ENCODE data around the gene BMP6. TPM values are rescaled to one million over a fixed set of nuclear protein-coding genes. Genes with fewer than 3 reads are reported as not detected.

The BMP6 gene
- total RNA-seq, 1 experiment from 2014 or later = 0.28 TPM

DNA sequence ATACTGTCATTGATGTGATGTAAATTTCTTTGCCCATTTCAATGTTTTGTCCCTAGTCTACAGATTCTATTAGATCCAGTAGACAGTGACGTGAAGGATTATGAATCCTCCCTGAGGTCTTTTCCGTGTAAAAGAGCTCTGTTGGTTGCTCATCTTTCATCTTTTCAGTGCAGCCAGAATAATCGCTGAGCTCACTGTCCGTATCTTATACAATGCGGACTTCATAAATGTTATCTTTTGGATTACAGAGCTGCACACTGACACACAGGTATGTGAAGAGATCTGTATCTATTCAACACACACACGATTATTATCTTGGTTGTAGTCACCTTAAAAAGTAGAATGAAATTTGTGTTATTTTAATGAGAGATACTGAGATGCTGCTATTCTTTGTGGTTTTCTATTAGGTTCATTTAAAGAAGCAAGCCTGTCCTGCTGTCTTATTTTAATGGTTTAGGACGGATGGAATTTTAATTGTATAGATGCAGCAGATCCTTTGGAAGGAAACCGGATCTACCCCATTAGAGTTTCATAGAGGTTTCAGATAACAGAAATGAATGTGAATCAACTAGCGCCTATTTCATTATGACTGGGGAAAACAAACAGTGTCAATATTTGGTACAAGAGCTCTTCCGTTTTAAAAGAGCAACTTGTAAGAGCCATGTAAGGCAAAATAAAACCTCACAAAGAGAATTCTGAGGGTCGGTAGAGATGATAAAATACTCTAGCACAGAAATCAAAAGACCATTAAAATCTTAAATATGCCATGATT lies 79.4 kb downstream of the BMP6 start:
- DNase-seq = no peak
- Mint-ChIP-seq H3K36me3 (ENCODE audit: insufficient read depth in 1 of 3, low read depth in 3 of 3) (no peaks in the 10 kb centered on the region; a peak in 1 of 7 replicates), H3K9me3 (no peaks in the 10 kb centered on the region), H3K27me3 (ENCODE audit: low read depth) (no peaks in the 10 kb centered on the region), H3K4me1 (peaks cover 0 to 16% of the 10 kb centered on the region in 2 experiments; a peak in 2 of 4 replicates), H3K27ac (no peak overlapping the region), H3K4me3 (no peak overlapping the region)
- Histone ChIP-seq H3K79me2 (ENCODE audit: insufficient read depth, low read length) (no peaks in the 10 kb centered on the region), H3K9me3 (ENCODE audit: control insufficient read depth, low read depth, low read length) (no peaks in the 10 kb centered on the region), H2BK20ac (ENCODE audit: low read depth, low read length, poor library complexity, severe bottlenecking) (no peak overlapping the region), H3K4ac (ENCODE audit: low read depth, low read length) (no peak overlapping the region), H3K27ac (ENCODE audit: insufficient read length, low read depth, low read length) (no peak overlapping the region), H4K20me1 (ENCODE audit: control insufficient read depth, insufficient read depth, insufficient read length) (no peaks in the 10 kb centered on the region), H3K79me1 (ENCODE audit: insufficient read depth, low read depth, low read length, poor library complexity, severe bottlenecking) (no peaks in the 10 kb centered on the region), H3K4me1 (ENCODE audit: insufficient read depth, low read length) (no peaks in the 10 kb centered on the region; the same call in 1 of the 2 replicates), H3K23ac (ENCODE audit: insufficient read length, low read depth, low read length) (no peak overlapping the region), H3K23me2 (ENCODE audit: insufficient read length, low read depth, low read length, poor library complexity, severe bottlenecking) (no peaks in the 10 kb centered on the region), H2BK120ac (ENCODE audit: low read depth, low read length, poor library complexity, severe bottlenecking) (no peak overlapping the region), H3K27me3 (ENCODE audit: insufficient read depth, low read length) (no peaks in the 10 kb centered on the region), H3K18ac (ENCODE audit: insufficient read length, low read depth, low read length) (no peak overlapping the region), H4K91ac (ENCODE audit: insufficient read length, low read depth, low read length) (no peak overlapping the region), H4K5ac (ENCODE audit: insufficient read length, low read depth, low read length) (no peak overlapping the region), H4K8ac (replicated peaks; ENCODE audit: insufficient read length, low read depth, low read length) (no peak overlapping the region), H2AK5ac (ENCODE audit: insufficient read length, low read length) (no peak overlapping the region), H3K9ac (ENCODE audit: extremely low read depth, insufficient read length, low read length) (no peak overlapping the region), H3T11ph (ENCODE audit: low read length) (no peak overlapping the region), H3K14ac (ENCODE audit: insufficient read depth, low read length) (no peak overlapping the region), H2BK15ac (ENCODE audit: low read depth, low read length) (no peak overlapping the region), H2BK5ac (ENCODE audit: insufficient read length, low read length) (no peak overlapping the region), H3K4me2 (ENCODE audit: insufficient read depth, insufficient read length, low read length) (no peak overlapping the region), H2AFZ (ENCODE audit: low read length) (no peak overlapping the region), H3K56ac (ENCODE audit: insufficient read length, low read depth, low read length) (no peak overlapping the region), H2BK12ac (ENCODE audit: insufficient read length, low read depth, low read length) (no peak overlapping the region)
- TF ChIP-seq, protein P1, sequence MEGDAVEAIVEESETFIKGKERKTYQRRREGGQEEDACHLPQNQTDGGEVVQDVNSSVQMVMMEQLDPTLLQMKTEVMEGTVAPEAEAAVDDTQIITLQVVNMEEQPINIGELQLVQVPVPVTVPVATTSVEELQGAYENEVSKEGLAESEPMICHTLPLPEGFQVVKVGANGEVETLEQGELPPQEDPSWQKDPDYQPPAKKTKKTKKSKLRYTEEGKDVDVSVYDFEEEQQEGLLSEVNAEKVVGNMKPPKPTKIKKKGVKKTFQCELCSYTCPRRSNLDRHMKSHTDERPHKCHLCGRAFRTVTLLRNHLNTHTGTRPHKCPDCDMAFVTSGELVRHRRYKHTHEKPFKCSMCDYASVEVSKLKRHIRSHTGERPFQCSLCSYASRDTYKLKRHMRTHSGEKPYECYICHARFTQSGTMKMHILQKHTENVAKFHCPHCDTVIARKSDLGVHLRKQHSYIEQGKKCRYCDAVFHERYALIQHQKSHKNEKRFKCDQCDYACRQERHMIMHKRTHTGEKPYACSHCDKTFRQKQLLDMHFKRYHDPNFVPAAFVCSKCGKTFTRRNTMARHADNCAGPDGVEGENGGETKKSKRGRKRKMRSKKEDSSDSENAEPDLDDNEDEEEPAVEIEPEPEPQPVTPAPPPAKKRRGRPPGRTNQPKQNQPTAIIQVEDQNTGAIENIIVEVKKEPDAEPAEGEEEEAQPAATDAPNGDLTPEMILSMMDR (conservative IDR thresholded peaks at IDR 0.05) = no peak
- no CpG with 5 or more reads among the region's 11 CpGs for WGBS (ENCODE audit: extremely low coverage, insufficient read length, low lambda C conversion rate)
